ENCODE results near the gene PLPP3. TPM values are rescaled to one million over a fixed set of nuclear protein-coding genes. Genes with fewer than 3 reads are reported as not detected.
"Not testable (repeated sequence)": the region's sequence is repeated elsewhere in the genome, so short reads cannot be mapped to it uniquely, and the experiment has no call there.

PLPP3 gene
- polyA plus RNA-seq, 1 of the 3 experiments (the other 2 are of a cell fraction) = 32.2 TPM

DNA sequence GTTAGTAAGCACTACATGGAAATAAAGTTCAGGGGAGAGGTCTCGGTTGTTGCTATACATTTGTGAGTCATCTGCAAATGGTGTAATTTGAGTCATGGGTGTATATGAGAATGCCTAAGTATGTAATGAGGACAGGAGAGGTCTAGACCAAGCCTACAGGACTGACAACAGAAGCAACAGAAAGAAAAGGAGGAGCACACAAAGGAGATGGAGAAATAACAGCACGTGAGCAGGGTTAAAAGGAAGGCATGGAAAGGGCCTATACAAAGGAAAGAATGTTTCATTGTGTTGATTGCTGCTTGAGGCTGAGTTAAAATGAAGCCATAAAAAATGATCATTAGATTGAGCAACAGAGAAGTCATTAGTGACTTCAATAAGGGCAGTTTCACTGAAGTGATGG lies 37.8 kb upstream of the PLPP3 start:
- no peaks in the 10 kb centered on the region for H3K9me2 ChIP-seq
- no peak overlapping the region for H3K4me2 ChIP-seq
- no peak overlapping the region for H3K27ac ChIP-seq (ENCODE audit: low read depth in 2 of 2, low read length in 1 of 2)
- H4K20me1 ChIP-seq (ENCODE audit: insufficient read depth) = no peaks in the 10 kb centered on the region
- no peak for DNase-seq
- H3K4me3 ChIP-seq (ENCODE audit: low read depth in 2 of 2, low read length in 1 of 2) = no peak overlapping the region
- H3K9me3 ChIP-seq = no peaks in the 10 kb centered on the region
- H3K27me3 ChIP-seq (ENCODE audit: insufficient read depth) = no peaks in the 10 kb centered on the region
- WGBS (ENCODE audit: low lambda C conversion rate) = 77% methylated on average over 2 of the region's 2 CpGs
- H3F3A ChIP-seq (replicated peaks; ENCODE audit: insufficient read depth) = no peaks in the 10 kb centered on the region
- no peaks in the 10 kb centered on the region for H3K36me3 ChIP-seq (replicated peaks in 1 of 2; ENCODE audit: control insufficient read depth in 1 of 2, insufficient read depth in 2 of 2, low read length in 1 of 2)
- H3K9ac ChIP-seq = no peak overlapping the region
- ChIA-PET CTCF (no interaction called here), POLR2A (no interaction called here)
- no peaks in the 10 kb centered on the region for H3K4me1 ChIP-seq (ENCODE audit: control insufficient read depth in 1 of 2, insufficient read depth in 2 of 2, low read depth in 1 of 2, low read length in 1 of 2)
- TF ChIP-seq CHD2 (IDR thresholded peaks at IDR 0.05; ENCODE audit: low read length, partially characterized antibody) (no peak), GATA2 (CRISPR knock-in tag; IDR thresholded peaks at IDR 0.05) (no peak), FOSL2 (IDR thresholded peaks at IDR 0.05; ENCODE audit: borderline replicate concordance, low read depth) (no peak), SIN3A (IDR thresholded peaks at IDR 0.05; ENCODE audit: borderline replicate concordance, low read depth, low read length) (no peak), NFIC (IDR thresholded peaks at IDR 0.05; ENCODE audit: borderline replicate concordance) (no peak), RAD21 (IDR thresholded peaks at IDR 0.05; ENCODE audit: low read length) (no peak), PBX3 (IDR thresholded peaks at IDR 0.05) (no peak), ELF1 (IDR thresholded peaks at IDR 0.05) (no peak), MEF2A (IDR thresholded peaks at IDR 0.05; ENCODE audit: borderline replicate concordance, low read depth) (no peak), RFX5 (IDR thresholded peaks at IDR 0.05; ENCODE audit: low read length) (no peak), SMC3 (IDR thresholded peaks at IDR 0.05; ENCODE audit: low read depth, low read length) (no peak), EP300 (IDR thresholded peaks at IDR 0.05; ENCODE audit: borderline replicate concordance in 1 of 2, low read depth in 1 of 2, low read length in 1 of 2) (no peak), MXI1 (IDR thresholded peaks at IDR 0.05; ENCODE audit: low read depth, low read length) (no peak), NRF1 (IDR thresholded peaks at IDR 0.05; ENCODE audit: low read depth, low read length) (no peak), TEAD4 (IDR thresholded peaks at IDR 0.05; ENCODE audit: borderline replicate concordance, insufficient read depth) (no peak), POLR2AphosphoS5 (IDR thresholded peaks at IDR 0.05; ENCODE audit: low read depth, low read length) (no peak), EZH2phosphoT487 (IDR thresholded peaks at IDR 0.05; ENCODE audit: borderline replicate concordance, low read depth) (no peak)
- TF ChIP-seq, protein P1, sequence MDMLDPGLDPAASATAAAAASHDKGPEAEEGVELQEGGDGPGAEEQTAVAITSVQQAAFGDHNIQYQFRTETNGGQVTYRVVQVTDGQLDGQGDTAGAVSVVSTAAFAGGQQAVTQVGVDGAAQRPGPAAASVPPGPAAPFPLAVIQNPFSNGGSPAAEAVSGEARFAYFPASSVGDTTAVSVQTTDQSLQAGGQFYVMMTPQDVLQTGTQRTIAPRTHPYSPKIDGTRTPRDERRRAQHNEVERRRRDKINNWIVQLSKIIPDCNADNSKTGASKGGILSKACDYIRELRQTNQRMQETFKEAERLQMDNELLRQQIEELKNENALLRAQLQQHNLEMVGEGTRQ (IDR thresholded peaks at IDR 0.05; ENCODE audit: borderline replicate concordance, low read depth, low read length) = no peak
- TF ChIP-seq, protein P2, sequence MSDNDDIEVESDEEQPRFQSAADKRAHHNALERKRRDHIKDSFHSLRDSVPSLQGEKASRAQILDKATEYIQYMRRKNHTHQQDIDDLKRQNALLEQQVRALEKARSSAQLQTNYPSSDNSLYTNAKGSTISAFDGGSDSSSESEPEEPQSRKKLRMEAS (IDR thresholded peaks at IDR 0.05; ENCODE audit: low read depth) = no peak
- H2AFZ ChIP-seq (ENCODE audit: low read depth) = no peak overlapping the region
- H3K79me2 ChIP-seq (ENCODE audit: insufficient read depth) = no peaks in the 10 kb centered on the region

GRCh38 chr1:56610770-56611169 lies 31.4 kb upstream of the PLPP3 start:
- H4K20me1 ChIP-seq (ENCODE audit: insufficient read depth); H3K79me2 ChIP-seq (ENCODE audit: insufficient read depth); H3K4me3 ChIP-seq (ENCODE audit: low read depth in 2 of 2, low read length in 1 of 2); H3K9me3 ChIP-seq; H3K27me3 ChIP-seq (ENCODE audit: insufficient read depth); H3K4me2 ChIP-seq; H3K9me2 ChIP-seq; H3K27ac ChIP-seq (ENCODE audit: low read depth in 2 of 2, low read length in 1 of 2); H3K36me3 ChIP-seq (replicated peaks in 1 of 2; ENCODE audit: control insufficient read depth in 1 of 2, insufficient read depth in 2 of 2, low read length in 1 of 2); H3K9ac ChIP-seq; H3K4me1 ChIP-seq (ENCODE audit: control insufficient read depth in 1 of 2, insufficient read depth in 2 of 2, low read depth in 1 of 2, low read length in 1 of 2); DNase-seq; H3F3A ChIP-seq (replicated peaks; ENCODE audit: insufficient read depth); H2AFZ ChIP-seq (ENCODE audit: low read depth); POLR2A ChIA-PET: not testable (repeated sequence)
- WGBS (ENCODE audit: low lambda C conversion rate) = 70% methylated on average over 6 of the region's 6 CpGs
- CTCF ChIA-PET = interaction anchor here (0.7 kb wide), 1 partner anchor 1564 kb away, joined by 3 read pairs; no protein-coding TSS in a partner anchor

DNA sequence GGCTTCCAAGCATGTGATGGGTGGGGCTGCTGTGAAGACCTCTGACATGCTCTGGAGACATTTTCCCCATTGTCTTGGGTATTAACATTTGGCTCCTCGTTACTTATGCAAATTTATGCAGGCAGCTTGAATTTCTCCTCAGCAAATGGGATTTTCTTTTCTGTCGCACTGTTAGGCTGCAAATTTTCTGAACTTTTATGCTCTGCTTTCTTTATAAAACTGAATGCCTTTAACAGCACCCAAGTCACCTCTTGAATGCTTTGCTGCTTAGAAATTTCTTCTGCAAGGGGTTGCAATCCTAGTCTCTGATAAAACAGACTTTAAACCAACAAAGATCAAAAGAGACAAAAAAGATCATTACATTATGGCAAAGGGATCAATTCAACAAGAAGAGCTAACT lies 30.7 kb upstream of the PLPP3 start:
- H3F3A ChIP-seq (replicated peaks; ENCODE audit: insufficient read depth); H3K9ac ChIP-seq; H3K9me3 ChIP-seq; POLR2A ChIA-PET; DNase-seq; H3K4me3 ChIP-seq (ENCODE audit: low read depth in 2 of 2, low read length in 1 of 2); H2AFZ ChIP-seq (ENCODE audit: low read depth); H3K36me3 ChIP-seq (replicated peaks in 1 of 2; ENCODE audit: control insufficient read depth in 1 of 2, insufficient read depth in 2 of 2, low read length in 1 of 2); H3K79me2 ChIP-seq (ENCODE audit: insufficient read depth); H3K4me2 ChIP-seq; H3K27ac ChIP-seq (ENCODE audit: low read depth in 2 of 2, low read length in 1 of 2); H3K4me1 ChIP-seq (ENCODE audit: control insufficient read depth in 1 of 2, insufficient read depth in 2 of 2, low read depth in 1 of 2, low read length in 1 of 2); CTCF ChIA-PET; H4K20me1 ChIP-seq (ENCODE audit: insufficient read depth); H3K27me3 ChIP-seq (ENCODE audit: insufficient read depth); H3K9me2 ChIP-seq: not testable (repeated sequence)
- 26% methylated on average over 2 of the region's 2 CpGs for WGBS (ENCODE audit: low lambda C conversion rate)

Measured in SK-N-SH (cell line).